GM12873 (cell line): ENCODE data around the gene GLT6D1.

Experiments
- TF ChIP-seq, protein P1 (sequence below): IDR thresholded peaks from 2 replicates; pipeline ENCODE4 v1.5.1; 2012; ENCODE audit warnings: low read depth, mild to moderate bottlenecking, moderate library complexity, low read length, control low read depth; ENCODE audit not compliant: insufficient read depth; ENCODE audit errors: missing control alignments

Gene GLT6D1

DNA sequence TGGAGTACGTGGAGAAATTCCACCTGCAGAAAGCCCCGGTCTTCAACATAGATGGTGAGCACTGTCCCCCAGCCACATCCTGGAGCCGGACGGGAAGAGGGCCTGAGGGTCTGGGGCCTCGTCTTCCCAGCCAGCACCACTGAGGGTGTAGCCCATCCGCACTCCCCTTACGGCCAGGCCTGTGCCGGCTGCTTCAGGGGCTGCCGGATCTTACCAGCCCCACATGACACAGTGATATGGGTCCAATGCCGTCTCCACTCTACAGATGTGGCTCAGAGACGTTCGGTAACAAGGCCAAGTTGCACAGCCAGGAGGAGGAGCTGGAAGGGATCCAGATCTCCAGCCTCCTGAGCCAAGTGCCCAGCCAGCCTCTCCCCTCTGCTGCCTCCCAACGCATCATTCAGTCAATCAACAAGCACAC lies 21.3 kb downstream of the GLT6D1 start:
- TF ChIP-seq, protein P1, sequence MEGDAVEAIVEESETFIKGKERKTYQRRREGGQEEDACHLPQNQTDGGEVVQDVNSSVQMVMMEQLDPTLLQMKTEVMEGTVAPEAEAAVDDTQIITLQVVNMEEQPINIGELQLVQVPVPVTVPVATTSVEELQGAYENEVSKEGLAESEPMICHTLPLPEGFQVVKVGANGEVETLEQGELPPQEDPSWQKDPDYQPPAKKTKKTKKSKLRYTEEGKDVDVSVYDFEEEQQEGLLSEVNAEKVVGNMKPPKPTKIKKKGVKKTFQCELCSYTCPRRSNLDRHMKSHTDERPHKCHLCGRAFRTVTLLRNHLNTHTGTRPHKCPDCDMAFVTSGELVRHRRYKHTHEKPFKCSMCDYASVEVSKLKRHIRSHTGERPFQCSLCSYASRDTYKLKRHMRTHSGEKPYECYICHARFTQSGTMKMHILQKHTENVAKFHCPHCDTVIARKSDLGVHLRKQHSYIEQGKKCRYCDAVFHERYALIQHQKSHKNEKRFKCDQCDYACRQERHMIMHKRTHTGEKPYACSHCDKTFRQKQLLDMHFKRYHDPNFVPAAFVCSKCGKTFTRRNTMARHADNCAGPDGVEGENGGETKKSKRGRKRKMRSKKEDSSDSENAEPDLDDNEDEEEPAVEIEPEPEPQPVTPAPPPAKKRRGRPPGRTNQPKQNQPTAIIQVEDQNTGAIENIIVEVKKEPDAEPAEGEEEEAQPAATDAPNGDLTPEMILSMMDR: no peak

DNA sequence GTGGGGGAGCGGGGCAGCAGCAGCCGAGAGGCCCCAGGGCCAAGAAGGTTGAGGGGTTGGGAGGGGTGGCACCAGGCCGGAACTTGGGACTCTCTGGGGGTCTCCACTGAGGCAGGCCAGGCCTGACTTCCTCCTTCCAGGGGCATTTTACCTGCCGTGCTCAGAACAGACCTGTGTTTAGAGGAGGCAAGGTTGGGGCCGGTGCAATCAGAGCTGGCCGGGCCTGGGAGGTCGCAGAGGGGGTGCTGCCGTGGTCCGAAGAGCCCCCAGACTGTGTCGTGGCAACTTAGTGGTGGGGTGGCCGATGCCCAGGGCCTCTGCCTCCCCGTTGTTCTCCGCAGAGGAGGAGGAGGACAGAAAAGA lies 21.8 kb downstream of the GLT6D1 start:
- TF ChIP-seq, protein P1: no peak

DNA sequence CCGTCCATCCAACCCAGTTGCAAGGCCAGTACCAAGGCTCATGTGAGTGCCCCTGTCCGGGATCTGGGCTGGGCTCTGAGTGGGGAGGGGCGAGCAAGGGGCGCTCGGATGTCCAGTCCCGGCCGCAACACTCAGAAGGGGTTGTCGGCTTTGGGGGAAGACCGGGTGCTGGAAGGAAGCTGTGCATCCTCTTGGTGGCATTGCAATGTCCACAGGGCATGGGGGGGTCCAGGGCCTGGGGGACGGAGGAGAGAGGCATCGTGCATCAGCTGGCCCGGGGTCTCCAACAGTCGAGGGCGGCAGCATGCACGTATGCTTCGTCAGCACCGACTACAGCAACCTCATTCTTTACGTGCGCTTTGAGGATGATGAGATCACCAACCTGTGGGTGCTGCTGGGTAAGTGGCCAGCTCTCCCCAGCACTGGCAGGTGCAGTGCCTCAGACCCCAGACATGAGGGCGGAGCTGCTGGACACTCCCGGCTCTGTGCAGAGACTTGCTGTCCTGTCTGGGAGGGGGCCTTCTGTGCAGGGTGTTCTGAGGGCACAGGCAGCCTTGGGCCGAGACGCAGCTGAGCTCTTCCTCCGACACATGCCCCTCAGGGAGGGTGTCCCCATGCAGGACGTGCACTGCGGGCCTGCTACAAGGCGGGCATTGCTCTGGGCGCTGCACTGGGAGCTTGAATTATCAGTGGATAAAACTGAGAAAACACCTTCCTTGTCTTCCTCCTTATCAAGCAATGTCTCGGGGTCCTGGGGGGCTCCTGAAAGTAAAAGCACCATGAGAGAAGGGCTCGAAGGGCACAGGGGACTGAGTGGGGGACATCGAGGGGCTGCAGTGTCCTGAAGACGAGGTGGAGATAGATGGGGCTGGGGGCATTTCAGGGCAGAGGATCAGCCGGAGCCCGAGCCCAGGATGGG lies 22.5 kb downstream of the GLT6D1 start:
- TF ChIP-seq, protein P1: no peak

DNA sequence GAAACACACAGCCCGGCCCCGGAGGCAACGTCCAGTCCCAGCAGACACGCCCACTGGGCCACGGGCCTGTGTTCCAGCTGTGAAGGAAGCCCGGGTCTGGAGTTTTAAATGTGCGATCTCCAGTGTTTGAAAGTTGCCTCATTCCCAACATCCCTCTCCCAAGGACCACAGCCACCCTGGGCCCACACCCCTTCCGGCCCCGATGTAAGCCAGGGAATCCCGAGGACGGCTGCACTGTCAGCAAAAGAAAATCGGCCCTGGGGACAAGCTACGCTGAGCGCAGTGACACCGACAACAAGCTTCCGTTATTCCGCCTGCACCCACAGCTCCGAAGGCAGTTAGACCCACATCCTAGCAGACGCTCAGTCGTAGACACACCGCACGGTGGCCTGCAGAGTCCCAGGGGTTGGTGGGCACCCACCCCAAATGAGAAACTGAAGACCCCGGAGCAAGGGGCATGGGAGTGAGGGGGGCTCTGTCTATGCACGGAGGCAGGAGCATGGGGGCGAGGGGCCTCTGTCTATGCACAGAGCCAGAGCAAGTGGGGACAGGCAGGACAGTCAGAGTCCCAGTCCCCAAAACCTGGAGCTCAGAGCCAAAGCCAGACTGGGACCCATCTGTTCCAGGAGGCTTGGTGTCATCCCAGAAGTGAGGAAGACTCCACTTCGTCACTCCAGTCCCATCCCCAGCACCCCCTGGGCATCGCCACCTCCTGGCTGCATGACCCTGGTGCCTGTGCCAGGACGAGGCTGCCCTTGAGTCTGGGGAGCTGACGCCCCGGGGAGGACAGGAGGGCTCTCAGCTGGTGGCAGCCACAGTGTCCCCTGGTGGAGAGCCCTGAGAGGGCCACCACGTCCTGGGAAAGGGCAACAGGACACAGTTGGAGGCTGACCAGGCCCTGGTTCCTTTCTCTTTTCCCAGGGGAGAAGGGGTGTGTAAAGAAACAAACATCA lies 23.4 kb downstream of the GLT6D1 start:
- TF ChIP-seq, protein P1: peak; percentile 19

DNA sequence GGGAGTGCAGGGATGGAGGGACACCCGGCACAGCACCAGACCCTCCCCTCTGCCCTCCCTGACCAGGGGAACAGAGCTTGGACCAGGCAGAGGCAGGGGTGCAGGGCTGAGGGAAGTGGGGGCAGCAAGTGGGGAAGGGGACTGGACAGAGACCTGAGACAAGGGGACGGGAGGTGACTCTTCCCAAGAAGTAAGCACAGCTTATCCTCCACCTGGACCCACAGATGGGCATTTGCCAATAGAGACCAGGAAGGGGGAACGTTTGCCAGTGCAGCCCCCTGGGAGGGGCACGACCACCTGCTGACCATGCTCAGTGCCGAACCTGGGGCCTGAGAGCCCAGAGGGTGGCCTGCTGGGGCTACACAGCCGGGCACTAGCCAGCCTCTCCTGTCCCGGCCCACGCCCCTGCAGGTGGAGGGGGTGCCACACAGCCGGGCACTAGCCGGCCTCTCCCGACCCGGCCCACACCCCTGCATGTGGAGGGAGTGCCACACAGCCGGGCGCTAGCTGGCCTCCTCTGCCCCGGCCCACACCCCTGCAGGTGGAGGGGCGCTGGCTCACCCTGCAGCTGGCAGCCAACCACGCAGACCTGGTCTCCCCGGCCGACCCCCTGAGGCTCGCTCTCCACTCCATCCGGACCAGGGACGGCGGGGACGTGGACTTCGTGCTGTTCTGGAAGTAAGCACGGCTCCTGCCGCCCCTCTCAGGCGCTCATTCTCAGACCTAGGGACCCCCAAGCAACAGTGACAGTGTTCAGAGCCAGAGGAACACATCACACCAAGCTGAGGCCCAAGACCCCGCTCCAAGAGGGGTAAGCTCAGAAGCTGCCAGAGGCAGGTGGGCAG lies 24.3 kb downstream of the GLT6D1 start:
- TF ChIP-seq, protein P1: no peak

DNA sequence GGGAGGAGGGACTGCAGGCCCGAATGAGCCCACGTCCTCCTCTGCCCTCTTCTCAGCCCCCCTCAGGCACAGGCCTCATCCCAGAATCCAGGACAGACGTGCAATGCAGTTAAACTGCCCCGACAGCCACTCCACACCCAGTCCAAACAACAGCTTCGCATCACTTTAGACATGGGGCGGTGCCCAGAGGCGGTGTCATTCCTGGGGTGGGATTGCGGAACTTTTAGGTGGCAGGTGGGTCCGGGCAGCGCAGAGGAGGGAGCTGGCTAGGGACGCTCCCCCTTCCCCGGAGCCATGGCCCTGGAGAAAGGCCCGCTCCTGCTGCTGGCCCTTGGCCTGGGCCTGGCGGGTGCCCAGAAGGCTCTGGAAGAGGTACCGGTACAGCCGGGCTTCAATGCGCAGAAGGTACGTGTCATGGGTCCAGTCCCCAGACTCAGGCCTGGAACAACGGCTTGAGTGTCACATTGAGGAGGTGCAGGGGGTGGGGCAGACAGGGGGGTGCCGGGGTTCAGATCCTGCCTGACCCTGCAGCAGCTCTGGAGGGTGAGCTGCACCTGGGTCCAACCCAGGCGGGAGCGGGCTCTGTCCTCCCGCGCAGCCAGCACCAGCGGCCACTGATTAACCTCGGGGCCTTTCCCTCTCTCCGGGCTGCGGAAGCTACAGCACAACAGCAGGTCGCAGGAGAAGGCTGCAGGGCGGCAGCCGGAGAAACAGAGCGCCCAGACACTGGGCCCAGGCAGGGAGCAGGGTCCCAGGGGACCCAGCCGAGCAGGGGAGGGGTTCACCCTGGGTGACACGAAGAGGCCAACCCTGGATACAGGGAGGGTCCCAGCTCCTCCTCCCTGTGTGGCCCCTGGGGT lies 25.2 kb downstream of the GLT6D1 start:
- TF ChIP-seq, protein P1: no peak
